ENCODE results near the gene ASB13.
"Not testable (repeated sequence)": the region's sequence is repeated elsewhere in the genome, so short reads cannot be mapped to it uniquely, and the experiment has no call there.

Gene ASB13

DNA sequence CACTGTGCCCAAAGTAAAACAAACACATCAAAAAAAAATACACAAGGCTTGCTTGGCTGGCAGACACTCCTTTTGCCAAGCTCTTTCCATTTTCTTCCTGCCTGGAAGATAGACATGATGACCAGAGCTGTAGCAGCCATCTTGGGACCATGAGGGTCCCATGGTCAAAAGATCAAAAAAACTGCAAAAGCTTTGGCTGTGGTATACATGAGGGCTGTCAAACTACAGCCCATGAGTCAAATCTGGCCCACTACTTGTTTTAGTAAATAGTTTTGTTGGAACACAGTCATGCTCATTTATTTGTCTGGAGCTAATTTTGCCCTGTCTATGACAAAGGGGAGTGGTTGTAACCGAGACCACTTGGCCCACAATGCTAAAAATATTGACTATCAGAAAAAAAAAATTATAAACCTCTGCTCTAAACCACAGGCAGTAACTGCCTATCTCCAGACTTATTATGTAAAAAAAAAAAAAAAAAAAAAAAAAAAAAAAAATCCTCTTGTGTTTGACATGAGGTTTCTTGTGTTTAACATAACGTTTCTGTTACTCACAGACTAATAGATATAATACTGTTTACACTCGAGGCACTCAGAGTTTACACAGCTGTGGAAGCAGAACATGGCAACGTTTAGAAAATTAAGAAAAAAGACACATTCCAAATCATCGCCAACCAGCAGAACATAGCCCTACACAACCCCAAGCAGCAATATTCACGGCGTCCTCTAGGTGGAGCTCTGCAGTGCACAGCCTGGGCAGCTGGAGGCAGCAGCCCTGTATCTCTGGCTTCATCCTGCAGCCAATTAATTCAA is 36.9 kb downstream of the ASB13 start:
- peak; percentile 83 for DNase-seq
- in situ Hi-C loops (cut with MboI; ENCODE audit: low pct_unique_long_range_greater_than_20kb, low sequenced_read_pairs): no loop called here

- in situ Hi-C loops (cut with MboI; ENCODE audit: low pct_unique_long_range_greater_than_20kb, low sequenced_read_pairs): no loop called here
- peak; percentile 39 for DNase-seq
These were observed 37.7 kb downstream of the ASB13 start for GRCh38 chr10:5628451-5629302.

GRCh38 chr10:5627486-5628044 is 38.8 kb downstream of the ASB13 start:
- in situ Hi-C loops (cut with MboI; ENCODE audit: low pct_unique_long_range_greater_than_20kb, low sequenced_read_pairs): no loop called here
- DNase-seq: no peak

DNA sequence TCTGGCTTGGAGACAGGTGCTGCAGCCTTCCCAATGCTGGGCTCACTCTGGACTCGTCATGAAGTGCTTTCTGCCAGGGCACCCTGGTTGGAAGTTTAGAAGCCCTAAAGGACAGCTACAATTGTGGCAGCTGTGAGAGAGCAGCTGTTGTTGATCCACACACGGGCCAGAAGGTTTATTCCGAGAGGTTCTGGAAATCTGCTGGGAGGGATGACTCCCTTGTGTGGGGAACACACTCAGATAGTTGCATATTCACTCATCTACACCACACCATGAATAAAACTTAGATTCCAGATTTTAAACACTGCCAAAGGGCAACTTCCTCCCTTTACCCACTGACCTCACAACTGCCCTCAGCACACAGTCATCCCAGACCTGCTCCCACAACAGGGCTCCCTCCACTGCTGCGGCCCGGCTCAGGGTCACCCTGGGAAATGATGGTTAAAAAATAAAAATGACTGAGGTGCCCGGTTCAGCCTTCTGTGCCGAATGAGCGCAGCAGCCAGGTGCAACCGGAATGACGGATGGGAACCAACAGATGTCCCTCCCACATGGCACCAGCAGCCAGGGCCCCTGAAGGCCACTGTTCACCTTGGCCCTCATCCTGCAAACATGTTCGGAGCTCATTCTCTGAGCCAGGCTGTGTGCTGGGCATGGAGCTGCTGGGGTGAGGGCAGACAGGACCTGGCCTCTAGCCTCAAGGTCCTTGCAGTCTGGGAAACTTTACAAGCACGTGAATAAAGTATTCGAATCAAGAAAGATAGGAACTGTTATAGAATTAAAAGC is 40.2 kb downstream of the ASB13 start:
- in situ Hi-C loops (cut with MboI; ENCODE audit: low pct_unique_long_range_greater_than_20kb, low sequenced_read_pairs): no loop called here
- DNase-seq: no peak

- DNase-seq: no peak
- in situ Hi-C loops (cut with MboI; ENCODE audit: low pct_unique_long_range_greater_than_20kb, low sequenced_read_pairs): loop anchor here (25.0 kb wide), 1 partner anchor 787 kb away; the partner anchor contains the start of gene AKR1E2
These were observed 41.7 kb downstream of the ASB13 start for GRCh38 chr10:5624701-5625100.

- in situ Hi-C loops (cut with MboI; ENCODE audit: low pct_unique_long_range_greater_than_20kb, low sequenced_read_pairs): loop anchor here (25.0 kb wide), 1 partner anchor 786 kb away; the partner anchor contains the start of gene AKR1E2
- peak; percentile 78 for DNase-seq
These were observed 43.2 kb downstream of the ASB13 start for GRCh38 chr10:5623081-5623748.

DNA sequence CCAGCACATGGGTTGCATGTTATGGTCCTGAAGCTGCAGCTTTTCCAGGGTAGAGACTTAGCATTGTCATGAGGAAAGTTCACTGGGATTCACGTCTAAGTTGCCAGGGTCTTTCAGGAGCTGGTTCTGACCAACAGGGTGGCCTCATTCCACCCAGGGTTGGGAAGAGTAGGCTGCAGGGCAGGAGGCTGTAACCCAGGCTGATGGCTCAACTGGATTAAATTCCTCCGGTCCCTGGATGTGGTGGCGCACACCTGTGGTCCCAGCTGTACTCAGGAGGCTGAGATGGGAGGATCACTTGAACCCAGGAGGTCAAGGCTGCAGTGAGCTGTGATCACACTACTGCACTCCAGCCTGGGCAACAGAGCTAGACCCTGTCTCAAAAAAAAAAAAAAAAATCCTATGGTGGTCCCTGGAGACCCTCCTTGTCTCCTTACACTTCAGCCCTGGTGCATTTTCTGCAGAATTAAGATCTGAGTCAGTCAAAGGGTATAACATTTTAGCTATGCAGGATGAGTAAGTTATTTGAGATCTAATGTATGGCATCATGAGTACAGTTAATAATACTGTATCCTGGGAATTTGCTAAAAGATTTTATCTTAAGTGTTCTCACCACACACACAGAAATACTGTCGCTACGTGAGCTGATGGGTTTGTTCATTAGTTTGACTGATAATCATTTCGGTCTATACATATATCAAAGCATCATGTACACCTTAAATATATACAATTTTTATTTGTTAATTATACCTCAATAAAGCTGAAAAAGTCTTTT is 44.0 kb downstream of the ASB13 start:
- in situ Hi-C loops (cut with MboI; ENCODE audit: low pct_unique_long_range_greater_than_20kb, low sequenced_read_pairs): loop anchor here (25.0 kb wide), 1 partner anchor 785 kb away; the partner anchor contains the start of gene AKR1E2
- DNase-seq: no peak

DNA sequence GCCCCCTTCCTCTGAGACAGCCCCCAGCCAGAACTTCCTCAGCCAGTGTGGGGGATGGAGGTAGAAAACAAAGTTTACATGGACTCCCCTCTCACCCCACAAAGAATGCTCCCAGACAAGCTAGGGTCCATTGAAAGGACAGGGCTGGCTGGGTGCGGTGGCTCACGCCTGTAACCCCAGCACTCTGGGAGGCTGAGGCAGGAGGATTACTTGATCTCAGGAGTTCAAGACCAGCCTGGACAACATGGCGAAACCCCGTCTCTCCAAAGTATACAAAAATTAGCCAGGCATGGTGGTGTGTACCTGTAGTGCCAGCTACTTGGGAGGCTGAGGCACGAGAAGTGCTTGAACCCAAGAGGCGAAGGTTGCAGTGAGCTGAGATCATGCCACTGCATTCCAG is 45.0 kb downstream of the ASB13 start:
- in situ Hi-C loops (cut with MboI; ENCODE audit: low pct_unique_long_range_greater_than_20kb, low sequenced_read_pairs): loop anchor here (25.0 kb wide), 1 partner anchor 784 kb away; the partner anchor contains the start of gene AKR1E2
- not testable (repeated sequence) for DNase-seq

- DNase-seq: no peak
- in situ Hi-C loops (cut with MboI; ENCODE audit: low pct_unique_long_range_greater_than_20kb, low sequenced_read_pairs): loop anchor here (25.0 kb wide), 1 partner anchor 784 kb away; the partner anchor contains the start of gene AKR1E2
These were observed 45.4 kb downstream of the ASB13 start for GRCh38 chr10:5620966-5621365.

- DNase-seq: no peak
- in situ Hi-C loops (cut with MboI; ENCODE audit: low pct_unique_long_range_greater_than_20kb, low sequenced_read_pairs): loop anchor here (25.0 kb wide), 1 partner anchor 783 kb away; the partner anchor contains the start of gene AKR1E2
These were observed 46.1 kb downstream of the ASB13 start for GRCh38 chr10:5620223-5620721.

DNA sequence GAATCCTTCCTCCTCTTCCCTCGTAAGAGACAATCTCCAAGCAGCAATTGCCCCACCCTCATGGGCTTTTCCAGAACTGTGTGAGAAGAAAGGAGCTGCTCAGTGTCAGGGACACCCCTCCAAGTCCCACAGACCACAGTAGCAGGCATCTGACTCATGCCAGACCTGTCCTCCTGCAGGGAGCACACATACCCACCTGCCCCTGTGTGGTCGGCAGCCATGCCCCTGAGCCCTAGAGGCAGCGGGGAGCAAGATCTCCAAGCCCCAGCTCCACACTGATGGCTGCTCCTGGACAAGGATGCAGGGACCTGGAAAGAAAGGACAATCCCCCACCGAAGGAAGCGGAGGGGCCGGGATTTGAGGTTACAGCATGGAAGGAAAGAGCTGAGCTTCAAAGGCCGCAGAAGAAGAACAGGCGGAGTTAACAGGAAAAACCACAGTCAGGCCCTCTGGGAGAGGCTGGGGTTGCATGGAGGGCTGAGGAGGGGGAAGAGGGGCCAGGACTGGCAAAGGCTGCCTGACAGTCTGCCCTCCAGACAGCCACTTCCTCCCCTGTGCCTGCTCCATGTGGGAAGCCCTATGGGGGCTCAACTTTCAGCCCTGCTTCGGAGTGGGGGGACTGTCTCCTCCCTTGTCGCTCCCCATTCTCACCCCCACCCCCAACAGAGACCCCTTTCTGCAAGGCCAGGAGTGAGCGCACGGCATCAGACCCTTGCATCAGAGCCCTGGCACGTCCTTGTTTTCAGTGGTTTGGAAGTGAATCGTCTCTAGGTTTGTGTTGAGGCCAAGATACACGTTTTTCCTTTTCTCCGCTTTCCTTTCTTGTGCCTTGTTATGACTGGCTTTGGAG is 46.8 kb downstream of the ASB13 start:
- no peak for DNase-seq
- in situ Hi-C loops (cut with MboI; ENCODE audit: low pct_unique_long_range_greater_than_20kb, low sequenced_read_pairs): loop anchor here (25.0 kb wide), 1 partner anchor 782 kb away; the partner anchor contains the start of gene AKR1E2

- no peak for DNase-seq
- in situ Hi-C loops (cut with MboI; ENCODE audit: low pct_unique_long_range_greater_than_20kb, low sequenced_read_pairs): loop anchor here (25.0 kb wide), 1 partner anchor 782 kb away; the partner anchor contains the start of gene AKR1E2
These were observed 47.6 kb downstream of the ASB13 start for GRCh38 chr10:5618829-5619228.

GRCh38 chr10:5618042-5618441 is 48.4 kb downstream of the ASB13 start:
- in situ Hi-C loops (cut with MboI; ENCODE audit: low pct_unique_long_range_greater_than_20kb, low sequenced_read_pairs): loop anchor here (25.0 kb wide), 1 partner anchor 781 kb away; the partner anchor contains the start of gene AKR1E2
- DNase-seq: no peak

DNA sequence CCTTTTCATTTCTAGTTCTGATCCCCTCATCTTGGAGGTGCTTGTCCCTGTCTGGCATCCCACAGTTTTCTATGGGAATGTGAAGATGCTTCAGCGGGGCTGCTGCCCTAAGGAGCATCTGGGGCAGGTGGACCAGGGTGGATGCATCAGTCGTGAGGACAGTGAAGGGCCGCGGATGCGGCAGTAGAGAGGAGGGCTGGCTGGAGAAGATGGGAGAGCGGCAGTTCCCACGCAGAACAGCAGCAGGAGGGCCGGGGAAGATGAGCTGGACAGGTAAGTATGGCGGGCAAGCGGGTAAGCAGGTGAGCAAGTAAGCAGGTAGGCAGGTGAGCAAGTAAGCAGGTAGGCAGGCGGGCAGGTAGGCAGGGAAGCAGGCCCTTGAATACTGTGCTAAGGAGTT is 48.9 kb downstream of the ASB13 start:
- DNase-seq: no peak
- in situ Hi-C loops (cut with MboI; ENCODE audit: low pct_unique_long_range_greater_than_20kb, low sequenced_read_pairs): loop anchor here (25.0 kb wide), 1 partner anchor 780 kb away; the partner anchor contains the start of gene AKR1E2

DNA sequence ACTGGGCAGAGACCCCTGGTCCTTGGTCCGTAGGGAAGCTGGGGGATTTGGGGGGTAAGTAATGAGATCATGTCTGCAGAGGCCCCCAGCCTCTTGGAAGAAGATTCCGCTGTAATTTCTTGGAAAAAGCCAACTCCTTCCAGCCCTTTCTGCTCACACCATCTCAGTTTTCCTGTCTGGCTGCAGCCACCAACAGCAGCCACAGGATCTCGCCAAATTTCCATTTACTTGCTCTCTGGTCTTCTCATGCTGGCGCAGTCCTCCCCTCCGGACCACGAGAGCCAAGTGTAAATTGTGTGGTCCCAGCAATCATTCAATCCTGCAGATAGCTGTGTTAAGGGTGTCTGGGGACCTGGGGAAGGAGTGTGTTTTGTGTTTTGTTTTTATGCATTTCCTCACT is 49.6 kb downstream of the ASB13 start:
- DNase-seq: no peak
- in situ Hi-C loops (cut with MboI; ENCODE audit: low pct_unique_long_range_greater_than_20kb, low sequenced_read_pairs): loop anchor here (25.0 kb wide), 1 partner anchor 780 kb away; the partner anchor contains the start of gene AKR1E2

GRCh38 chr10:5616046-5616445 is 50.3 kb downstream of the ASB13 start:
- in situ Hi-C loops (cut with MboI; ENCODE audit: low pct_unique_long_range_greater_than_20kb, low sequenced_read_pairs): loop anchor here (25.0 kb wide), 1 partner anchor 779 kb away; the partner anchor contains the start of gene AKR1E2
- no peak for DNase-seq

All from KBM-7 (cell line).